Kidney glomerular epithelial cell (primary cell): ENCODE measurements around the gene PDZRN4.
"Not testable (repeated sequence)": the region's sequence is repeated elsewhere in the genome, so short reads cannot be mapped to it uniquely, and the experiment has no call there.

Experiments
- DNase-seq: peaks from one replicate; lab custom pipeline; 2025; lab: John Stamatoyannopoulos, UW

Gene PDZRN4

GRCh38 chr12:41188058-41188840, at the start of gene PDZRN4:
Gene PDZRN4, plus strand, starts transcription at chr12:41188320.
- DNase-seq, result no peak

- DNase-seq, result no peak
These were observed 48.0 kb upstream of the PDZRN4 start for GRCh38 chr12:41140117-41140516.

GRCh38 chr12:41141104-41141503, 47.0 kb upstream of the PDZRN4 start:
- DNase-seq, result no peak

- DNase-seq, result no peak
These were observed 45.7 kb upstream of the PDZRN4 start for GRCh38 chr12:41142376-41142775.

GRCh38 chr12:41151793-41152192, 36.3 kb upstream of the PDZRN4 start:
- DNase-seq, result peak; percentile 12

GRCh38 chr12:41162461-41162860, 25.7 kb upstream of the PDZRN4 start:
- DNase-seq, result no peak

GRCh38 chr12:41167701-41168100, 20.4 kb upstream of the PDZRN4 start:
- no peak for DNase-seq

- no peak for DNase-seq
These were observed 13.5 kb upstream of the PDZRN4 start for GRCh38 chr12:41174602-41175001.

- not testable (repeated sequence) for DNase-seq
These were observed 8.6 kb upstream of the PDZRN4 start for GRCh38 chr12:41179507-41179906.

- no peak for DNase-seq
These were observed 3.3 kb upstream of the PDZRN4 start for GRCh38 chr12:41184864-41185263.

- no peak for DNase-seq
These were observed 2.1 kb upstream of the PDZRN4 start for GRCh38 chr12:41186026-41186425.

GRCh38 chr12:41188841-41189394, 798 bp downstream of the PDZRN4 start:
- no peak for DNase-seq

GRCh38 chr12:41189395-41190251, 1.5 kb downstream of the PDZRN4 start:
- no peak for DNase-seq

GRCh38 chr12:41190338-41190737, 2.2 kb downstream of the PDZRN4 start:
- DNase-seq, result no peak

- not testable (repeated sequence) for DNase-seq
These were observed 3.4 kb downstream of the PDZRN4 start for GRCh38 chr12:41191549-41191948.

GRCh38 chr12:41193311-41193710, 5.2 kb downstream of the PDZRN4 start:
- DNase-seq, result no peak

GRCh38 chr12:41202051-41202450, 13.9 kb downstream of the PDZRN4 start:
- no peak for DNase-seq

- no peak for DNase-seq
These were observed 17.1 kb downstream of the PDZRN4 start for GRCh38 chr12:41205070-41205709.

- DNase-seq, result no peak
These were observed 18.2 kb downstream of the PDZRN4 start for GRCh38 chr12:41206298-41206697.

- no peak for DNase-seq
These were observed 23.3 kb downstream of the PDZRN4 start for GRCh38 chr12:41211448-41211847.

- DNase-seq, result no peak
These were observed 24.5 kb downstream of the PDZRN4 start for GRCh38 chr12:41212625-41213024.

- DNase-seq, result no peak
These were observed 25.0 kb downstream of the PDZRN4 start for GRCh38 chr12:41213107-41213506.
